Muscle layer of colon (tissue), 2 donors: ENCODE results near the gene LSG1.
A peak's percentile ranks its signal among the peaks of the same experiment; 100 is the strongest.

Source experiments
- H3K27ac ChIP-seq: one replicate; pipeline ENCODE4 v1.7.0; 2013; ENCODE audit warnings: low read depth, mild to moderate bottlenecking, low read length, moderate library complexity
- H3K27me3 ChIP-seq, 2 donors: one replicate each; pipeline ENCODE4 v1.7.0; 2013; ENCODE audit warnings: low read length in 2 of 2, mild to moderate bottlenecking in 2 of 2; ENCODE audit not compliant: insufficient read depth in 2 of 2, control insufficient read depth in 1 of 2
- H3K36me3 ChIP-seq: one replicate; pipeline ENCODE4 v1.7.0; 2013; ENCODE audit warnings: mild to moderate bottlenecking, low read length; ENCODE audit not compliant: insufficient read depth
- H3K4me1 ChIP-seq: one replicate; pipeline ENCODE4 v1.7.0; 2013; ENCODE audit warnings: mild to moderate bottlenecking, low read length; ENCODE audit not compliant: insufficient read depth
- H3K4me3 ChIP-seq, 2 donors: one replicate each; pipeline ENCODE4 v1.7.0; 2013; ENCODE audit warnings: low read length in 2 of 2, low read depth in 1 of 2, mild to moderate bottlenecking in 1 of 2, moderate library complexity in 1 of 2
- H3K9ac ChIP-seq: one replicate; pipeline ENCODE4 v1.7.0; 2013; ENCODE audit warnings: low read length
- H3K9me3 ChIP-seq: one replicate; pipeline ENCODE4 v1.7.0; 2013; ENCODE audit warnings: mild to moderate bottlenecking, low read length
- donor health status: abdominal sarcoma.
- donor health status: Adenocarcinoma of cecum.

Gene LSG1

GRCh38 chr3:194672876-194673275, 885 bp upstream of the LSG1 start:
- no peaks in the 10 kb centered on the region for H3K27me3 ChIP-seq

GRCh38 chr3:194671511-194671899, 486 bp downstream of the LSG1 start:
- H3K27ac ChIP-seq = peak overlapping the region; percentile 88
- H3K9ac ChIP-seq = peak overlapping the region; percentile 74
- no peaks in the 10 kb centered on the region for H3K9me3 ChIP-seq
- peaks cover 19% of the 10 kb centered on the region for H3K36me3 ChIP-seq
- no peaks in the 10 kb centered on the region for H3K27me3 ChIP-seq
- H3K4me3 ChIP-seq = peak overlapping the region; percentile 75 to 92
- H3K4me1 ChIP-seq = peaks cover 11% of the 10 kb centered on the region

More at GRCh38 chr3:194672876-194673275, 885 bp upstream of the LSG1 start:
- Histone ChIP-seq H3K36me3 (peaks cover 15% of the 10 kb centered on the region), H3K4me3 (peak overlapping the region; percentile 22 to 92), H3K4me1 (peaks cover 11% of the 10 kb centered on the region), H3K27ac (peak overlapping the region; percentile 88), H3K9me3 (no peaks in the 10 kb centered on the region), H3K9ac (peak overlapping the region; percentile 23)

- Histone ChIP-seq H3K27ac (no peak overlapping the region), H3K4me1 (peaks cover 11% of the 10 kb centered on the region), H3K36me3 (peaks cover 35% of the 10 kb centered on the region), H3K27me3 (no peaks in the 10 kb centered on the region), H3K9ac (no peak overlapping the region), H3K9me3 (no peaks in the 10 kb centered on the region), H3K4me3 (no peak overlapping the region)
Observed at GRCh38 chr3:194667363-194667762, 4.6 kb downstream of the LSG1 start.

GRCh38 chr3:194664857-194665256, 7.1 kb downstream of the LSG1 start:
- Histone ChIP-seq H3K36me3 (peaks cover 39% of the 10 kb centered on the region), H3K27ac (no peak overlapping the region), H3K4me3 (no peak overlapping the region), H3K4me1 (no peaks in the 10 kb centered on the region), H3K27me3 (no peaks in the 10 kb centered on the region), H3K9me3 (no peaks in the 10 kb centered on the region), H3K9ac (no peak overlapping the region)

- peaks cover 38% of the 10 kb centered on the region for H3K36me3 ChIP-seq
- H3K4me3 ChIP-seq = no peak overlapping the region
- H3K4me1 ChIP-seq = no peaks in the 10 kb centered on the region
- no peak overlapping the region for H3K27ac ChIP-seq
- H3K9me3 ChIP-seq = no peaks in the 10 kb centered on the region
- no peak overlapping the region for H3K9ac ChIP-seq
- H3K27me3 ChIP-seq = no peaks in the 10 kb centered on the region
Observed at GRCh38 chr3:194661946-194662345, 10.0 kb downstream of the LSG1 start.

GRCh38 chr3:194661374-194661773, 10.6 kb downstream of the LSG1 start:
- no peaks in the 10 kb centered on the region for H3K27me3 ChIP-seq
- no peaks in the 10 kb centered on the region for H3K9me3 ChIP-seq
- H3K9ac ChIP-seq = no peak overlapping the region
- H3K27ac ChIP-seq = no peak overlapping the region
- peaks cover 32% of the 10 kb centered on the region for H3K36me3 ChIP-seq
- no peak overlapping the region for H3K4me3 ChIP-seq
- no peaks in the 10 kb centered on the region for H3K4me1 ChIP-seq

- peaks cover 18% of the 10 kb centered on the region for H3K36me3 ChIP-seq
- no peak overlapping the region for H3K4me3 ChIP-seq
- no peaks in the 10 kb centered on the region for H3K9me3 ChIP-seq
- no peaks in the 10 kb centered on the region for H3K4me1 ChIP-seq
- H3K27me3 ChIP-seq = no peaks in the 10 kb centered on the region
- H3K27ac ChIP-seq = no peak overlapping the region
- no peak overlapping the region for H3K9ac ChIP-seq
Observed at GRCh38 chr3:194659778-194660177, 12.2 kb downstream of the LSG1 start.

- H3K36me3 ChIP-seq = peaks cover 21% of the 10 kb centered on the region
- no peaks in the 10 kb centered on the region for H3K4me1 ChIP-seq
- H3K9ac ChIP-seq = no peak overlapping the region
- H3K4me3 ChIP-seq = no peak overlapping the region
- no peaks in the 10 kb centered on the region for H3K27me3 ChIP-seq
- no peaks in the 10 kb centered on the region for H3K9me3 ChIP-seq
- no peak overlapping the region for H3K27ac ChIP-seq
Observed at GRCh38 chr3:194658477-194659242, 13.3 kb downstream of the LSG1 start.

GRCh38 chr3:194657439-194657838, 14.6 kb downstream of the LSG1 start:
- H3K27ac ChIP-seq = no peak overlapping the region
- H3K36me3 ChIP-seq = peaks cover 30% of the 10 kb centered on the region
- no peaks in the 10 kb centered on the region for H3K4me1 ChIP-seq

GRCh38 chr3:194654443-194654842, 17.5 kb downstream of the LSG1 start:
- no peak overlapping the region for H3K4me3 ChIP-seq
- peaks cover 46% of the 10 kb centered on the region for H3K36me3 ChIP-seq
- no peaks in the 10 kb centered on the region for H3K27me3 ChIP-seq
- H3K27ac ChIP-seq = no peak overlapping the region
- no peak overlapping the region for H3K9ac ChIP-seq
- no peaks in the 10 kb centered on the region for H3K9me3 ChIP-seq
- no peaks in the 10 kb centered on the region for H3K4me1 ChIP-seq

More at GRCh38 chr3:194657439-194657838, 14.6 kb downstream of the LSG1 start:
- Histone ChIP-seq H3K9ac (no peak overlapping the region), H3K9me3 (no peaks in the 10 kb centered on the region), H3K4me3 (no peak overlapping the region), H3K27me3 (no peaks in the 10 kb centered on the region)

GRCh38 chr3:194647747-194648146, 24.2 kb downstream of the LSG1 start:
- H3K4me3 ChIP-seq = no peak overlapping the region
- no peaks in the 10 kb centered on the region for H3K27me3 ChIP-seq
- no peaks in the 10 kb centered on the region for H3K4me1 ChIP-seq
- peaks cover 56% of the 10 kb centered on the region for H3K36me3 ChIP-seq
- no peak overlapping the region for H3K27ac ChIP-seq
- no peak overlapping the region for H3K9ac ChIP-seq
- no peaks in the 10 kb centered on the region for H3K9me3 ChIP-seq

- Histone ChIP-seq H3K9ac (no peak overlapping the region), H3K4me1 (no peaks in the 10 kb centered on the region), H3K27ac (no peak overlapping the region), H3K4me3 (no peak overlapping the region), H3K27me3 (no peaks in the 10 kb centered on the region), H3K9me3 (no peaks in the 10 kb centered on the region), H3K36me3 (peaks cover 38% of the 10 kb centered on the region)
Observed at GRCh38 chr3:194642769-194643168, 29.2 kb downstream of the LSG1 start.
